Measurements from ENCODE around the gene OSR1.

OSR1 gene

DNA sequence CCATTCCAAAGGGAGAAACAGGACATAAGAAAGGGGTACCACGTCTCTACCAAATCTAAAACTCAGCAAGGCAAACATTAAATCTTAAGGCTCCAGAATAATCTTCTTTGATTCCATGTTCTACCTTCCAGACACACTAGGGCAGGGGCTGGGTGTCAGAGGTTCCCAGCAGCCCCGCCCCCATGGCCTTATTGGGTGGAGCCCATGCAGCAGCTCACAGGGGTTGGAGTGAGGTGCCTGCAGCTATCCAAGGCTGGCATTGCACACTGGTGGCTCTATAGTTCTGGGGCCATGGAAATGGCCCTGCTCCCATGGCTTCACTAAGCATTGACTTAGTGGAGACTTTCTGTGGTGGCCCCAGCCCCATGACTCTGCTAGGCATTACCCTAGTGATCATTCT, 14.9 kb upstream of the OSR1 start:
- TF ChIP-seq ZFX (IDR thresholded peaks at IDR 0.05; ENCODE audit: borderline replicate concordance): no peak
- TF ChIP-seq, protein P1, sequence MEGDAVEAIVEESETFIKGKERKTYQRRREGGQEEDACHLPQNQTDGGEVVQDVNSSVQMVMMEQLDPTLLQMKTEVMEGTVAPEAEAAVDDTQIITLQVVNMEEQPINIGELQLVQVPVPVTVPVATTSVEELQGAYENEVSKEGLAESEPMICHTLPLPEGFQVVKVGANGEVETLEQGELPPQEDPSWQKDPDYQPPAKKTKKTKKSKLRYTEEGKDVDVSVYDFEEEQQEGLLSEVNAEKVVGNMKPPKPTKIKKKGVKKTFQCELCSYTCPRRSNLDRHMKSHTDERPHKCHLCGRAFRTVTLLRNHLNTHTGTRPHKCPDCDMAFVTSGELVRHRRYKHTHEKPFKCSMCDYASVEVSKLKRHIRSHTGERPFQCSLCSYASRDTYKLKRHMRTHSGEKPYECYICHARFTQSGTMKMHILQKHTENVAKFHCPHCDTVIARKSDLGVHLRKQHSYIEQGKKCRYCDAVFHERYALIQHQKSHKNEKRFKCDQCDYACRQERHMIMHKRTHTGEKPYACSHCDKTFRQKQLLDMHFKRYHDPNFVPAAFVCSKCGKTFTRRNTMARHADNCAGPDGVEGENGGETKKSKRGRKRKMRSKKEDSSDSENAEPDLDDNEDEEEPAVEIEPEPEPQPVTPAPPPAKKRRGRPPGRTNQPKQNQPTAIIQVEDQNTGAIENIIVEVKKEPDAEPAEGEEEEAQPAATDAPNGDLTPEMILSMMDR (IDR thresholded peaks at IDR 0.05): no peak
- no peak overlapping the region for H3K27ac ChIP-seq

DNA sequence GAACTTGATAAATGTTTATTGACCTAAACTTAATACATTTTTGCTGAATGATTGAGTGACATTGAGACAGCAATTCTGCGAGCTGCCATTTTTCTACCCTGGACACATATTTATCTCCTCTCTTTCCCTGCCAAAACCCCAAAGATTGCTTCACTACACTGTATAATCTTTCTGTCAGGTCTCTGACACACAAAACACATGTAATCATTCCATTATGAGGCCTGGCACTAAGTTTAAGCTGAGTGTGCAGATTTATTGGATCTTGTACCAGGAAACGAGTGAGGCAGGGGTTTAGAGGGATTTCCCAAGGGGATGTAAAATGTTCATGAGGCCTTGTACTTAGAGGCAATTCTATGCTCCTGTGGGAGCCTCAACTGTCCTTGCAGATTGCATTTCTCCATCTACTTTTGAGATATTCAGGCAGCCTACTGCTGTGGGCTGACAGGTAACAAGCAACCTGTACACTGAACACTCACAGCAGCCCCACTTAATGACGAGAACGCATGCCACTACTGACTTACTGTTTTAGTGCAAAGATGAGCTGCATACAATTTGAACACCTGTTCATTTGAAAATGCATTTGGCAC, 13.7 kb upstream of the OSR1 start:
- TF ChIP-seq, protein P1 (IDR thresholded peaks at IDR 0.05): no peak

DNA sequence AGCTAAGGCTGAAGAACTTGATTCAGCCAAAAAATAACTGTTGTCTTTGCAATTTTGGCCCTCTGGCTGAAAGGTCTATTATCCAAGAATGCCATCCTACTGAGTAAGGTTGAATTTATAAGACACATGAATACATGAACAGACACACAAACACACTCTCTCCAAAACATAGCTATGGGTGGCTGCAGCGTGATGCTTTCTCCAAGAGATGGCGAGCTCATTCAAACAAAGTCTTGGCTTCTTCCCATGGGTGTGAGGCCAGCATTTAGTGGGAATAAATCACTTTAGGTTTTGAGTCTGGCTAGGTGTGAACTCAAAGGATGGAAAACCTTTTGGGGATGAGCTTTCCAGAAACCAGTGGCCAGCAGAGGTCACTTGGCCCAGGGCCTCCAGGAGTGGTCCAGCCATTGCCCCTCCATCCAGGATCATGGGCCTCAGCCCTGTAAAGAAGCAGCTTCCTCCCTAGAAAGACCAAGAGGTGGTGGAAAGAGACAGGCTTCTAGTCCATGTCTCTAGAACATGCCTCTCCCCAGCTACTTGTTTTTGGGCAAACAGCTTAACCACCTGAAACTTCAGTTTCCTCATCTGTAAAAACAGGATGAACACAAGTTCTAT, 11.0 kb upstream of the OSR1 start:
- TF ChIP-seq, protein P1 (IDR thresholded peaks at IDR 0.05): peak; percentile 46
- TF ChIP-seq ZFX (IDR thresholded peaks at IDR 0.05; ENCODE audit: borderline replicate concordance): no peak
- no peak overlapping the region for H3K27ac ChIP-seq

More for the DNA sequence above, 13.7 kb upstream of the OSR1 start:
- H3K27ac ChIP-seq: no peak overlapping the region

DNA sequence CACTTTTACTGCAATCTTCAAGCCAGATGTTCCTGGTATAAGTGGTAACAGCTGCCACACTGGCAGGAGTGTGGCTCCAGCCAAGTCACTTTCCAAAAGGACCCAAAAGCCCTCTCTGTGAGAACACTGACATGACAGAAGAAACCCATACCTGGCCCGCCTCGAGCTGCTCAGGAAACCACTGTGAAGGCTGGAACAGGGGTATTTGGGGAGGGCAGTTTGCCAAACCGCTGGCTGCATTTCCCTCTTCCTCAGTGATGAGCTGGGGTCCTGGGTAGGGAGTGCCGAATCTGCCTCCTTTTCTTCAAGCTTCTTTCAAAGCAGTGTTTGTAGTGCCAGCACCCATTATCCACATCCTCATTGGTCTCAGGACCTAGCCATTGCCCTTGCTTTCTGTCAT, 10.3 kb upstream of the OSR1 start:
- H3K27ac ChIP-seq: no peak overlapping the region
- TF ChIP-seq ZFX (IDR thresholded peaks at IDR 0.05; ENCODE audit: borderline replicate concordance): no peak
- TF ChIP-seq, protein P1 (IDR thresholded peaks at IDR 0.05): no peak

DNA sequence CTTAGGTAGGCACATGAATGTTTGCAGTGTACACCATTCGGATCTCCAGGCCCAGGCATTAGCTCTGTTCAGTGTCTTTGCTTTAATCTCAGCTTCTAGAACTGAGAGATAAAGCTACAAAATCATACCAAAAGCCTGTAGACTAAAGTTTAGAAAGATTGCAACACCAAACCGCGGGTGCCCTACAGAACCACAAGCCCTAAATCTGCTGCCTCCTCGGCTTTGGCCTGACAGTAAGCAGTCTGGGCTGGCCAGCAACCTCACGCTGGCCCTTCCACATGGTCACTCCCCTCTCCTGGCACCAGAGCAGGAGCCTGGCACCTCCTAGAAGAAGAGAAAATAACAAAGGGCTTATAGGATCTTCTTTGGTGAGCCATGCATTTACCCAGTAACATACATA, 8.9 kb upstream of the OSR1 start:
- H3K27ac ChIP-seq: no peak overlapping the region
- TF ChIP-seq ZFX (IDR thresholded peaks at IDR 0.05; ENCODE audit: borderline replicate concordance): no peak
- TF ChIP-seq, protein P1 (IDR thresholded peaks at IDR 0.05): no peak

DNA sequence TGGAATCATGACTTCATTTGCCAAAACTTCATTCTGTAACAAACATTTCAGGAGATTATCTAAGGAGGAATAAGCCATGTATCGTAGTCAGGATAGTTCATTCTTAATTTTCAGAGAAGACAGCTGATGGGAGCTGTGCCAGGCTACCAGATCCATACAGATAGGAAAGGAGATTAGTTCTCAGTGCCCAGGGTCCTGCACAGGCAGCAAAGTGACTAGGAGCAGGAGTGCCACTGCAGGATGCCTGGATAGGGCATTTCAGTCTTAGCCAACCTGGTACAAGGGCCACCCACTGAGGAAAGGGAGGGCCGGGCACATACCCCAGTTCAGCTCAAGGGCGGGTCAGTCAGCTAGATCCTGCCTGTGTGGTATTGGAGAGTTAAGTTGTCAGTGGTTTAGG, 6.7 kb upstream of the OSR1 start:
- TF ChIP-seq, protein P1 (IDR thresholded peaks at IDR 0.05): no peak
- TF ChIP-seq ZFX (IDR thresholded peaks at IDR 0.05; ENCODE audit: borderline replicate concordance): no peak
- no peak overlapping the region for H3K27ac ChIP-seq

DNA sequence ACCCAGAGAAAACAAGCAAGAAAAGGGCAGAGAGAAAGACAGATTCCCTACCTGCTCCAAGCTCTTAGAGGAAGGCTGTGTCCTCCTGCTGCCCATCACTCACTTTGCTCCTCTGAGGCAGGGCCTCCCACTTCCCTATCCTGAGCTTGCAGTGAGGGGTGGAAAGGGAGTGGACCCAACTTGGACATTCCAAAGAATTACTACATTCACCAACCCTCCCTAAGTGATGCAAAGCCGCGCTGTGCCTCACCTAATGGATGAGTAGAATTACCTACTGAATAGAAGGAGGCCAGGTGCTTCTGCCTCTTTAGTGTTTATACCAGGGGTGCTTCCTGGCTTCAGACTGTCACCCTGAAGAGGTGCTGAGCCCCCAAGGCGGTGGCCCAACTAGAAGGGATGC, 5.6 kb upstream of the OSR1 start:
- no peak overlapping the region for H3K27ac ChIP-seq
- TF ChIP-seq, protein P1 (IDR thresholded peaks at IDR 0.05): no peak
- TF ChIP-seq ZFX (IDR thresholded peaks at IDR 0.05; ENCODE audit: borderline replicate concordance): no peak

All from 22Rv1 (cell line).